Jurkat, Clone E6-1 (cell line): ENCODE measurements around the gene SEPTIN12.
"Not testable (repeated sequence)": the region's sequence is repeated elsewhere in the genome, so short reads cannot be mapped to it uniquely, and the experiment has no call there.

Experiments
- DNase-seq: peaks from one replicate; pipeline ENCODE4 v3.0.0-alpha.2; 2011; ENCODE audit warnings: low read depth, low spot score
- H3K4me3 ChIP-seq: 2 replicates; pipeline ENCODE4 v1.5.1; 2011; ENCODE audit warnings: mild to moderate bottlenecking, low read length, control low read depth, moderate library complexity

The SEPTIN12 gene

GRCh38 chr16:4738370-4738769 is 49.8 kb downstream of the SEPTIN12 start:
- not testable (repeated sequence) for DNase-seq

GRCh38 chr16:4737545-4737944 is 50.6 kb downstream of the SEPTIN12 start:
- DNase-seq: no peak
- H3K4me3 ChIP-seq: no peak overlapping the region

More at GRCh38 chr16:4738370-4738769, 49.8 kb downstream of the SEPTIN12 start:
- not testable (repeated sequence) for H3K4me3 ChIP-seq

GRCh38 chr16:4736546-4736945 is 51.6 kb downstream of the SEPTIN12 start:
- no peak for DNase-seq
- no peak overlapping the region for H3K4me3 ChIP-seq

GRCh38 chr16:4734730-4735535 is 53.2 kb downstream of the SEPTIN12 start:
- peak; percentile 80 for DNase-seq
- H3K4me3 ChIP-seq: peak overlapping the region; percentile 84

- H3K4me3 ChIP-seq: peak within 1 kb of the TSS; percentile 84
- DNase-seq: peak; percentile 58
Measured at GRCh38 chr16:4734063-4734729, 53.9 kb downstream of the SEPTIN12 start, which contains the start of the genes ANKS3 and DNAAF8. Gene ANKS3 (minus strand): TSS chr16:4734271. CDS start chr16:4730149, 4,122 bp downstream. Gene DNAAF8 (plus strand): TSS chr16:4734537. CDS start chr16:4736515, 1,978 bp downstream.

GRCh38 chr16:4733747-4734062 is 54.4 kb downstream of the SEPTIN12 start:
- peak overlapping the region; percentile 84 for H3K4me3 ChIP-seq
- DNase-seq: peak; percentile 6

- no peak for DNase-seq
- peak overlapping the region; percentile 84 for H3K4me3 ChIP-seq
Measured at GRCh38 chr16:4733211-4733742, 54.9 kb downstream of the SEPTIN12 start.

GRCh38 chr16:4729876-4730275 is 58.3 kb downstream of the SEPTIN12 start:
- DNase-seq: no peak
- H3K4me3 ChIP-seq: no peak overlapping the region

GRCh38 chr16:4728676-4729075 is 59.5 kb downstream of the SEPTIN12 start:
- DNase-seq: no peak
- no peak overlapping the region for H3K4me3 ChIP-seq
